GM10248 (cell line): Measurements from ENCODE around the gene RMC1.
"Not testable (repeated sequence)": the region's sequence is repeated elsewhere in the genome, so short reads cannot be mapped to it uniquely, and the experiment has no call there.

Experiments
- CTCF ChIA-PET: fragments of 300-600 bp; sonication (Branson Sonifier 250); formaldehyde crosslinking; extraction: SDS; loops from one replicate; lab custom pipeline; 2021; ENCODE audit warnings: antibody characterized with exemption; lab: Yijun Ruan, JAX
- POLR2A ChIA-PET: fragments of 350-650 bp; sonication (Branson Sonifier 250); formaldehyde crosslinking; extraction: SDS; loops from one replicate; lab custom pipeline; 2020; ENCODE audit warnings: antibody characterized with exemption; lab: Yijun Ruan, JAX
- DNase-seq: peaks from one replicate; pipeline ENCODE4 v3.0.0; 2012; ENCODE audit errors: extremely low spot score
- CTCF ChIP-seq: IDR thresholded peaks from 2 replicates; pipeline ENCODE4 v1.5.1; 2012; ENCODE audit warnings: mild to moderate bottlenecking, low read depth; ENCODE audit errors: extremely low read depth, missing control alignments, control extremely low read depth

Gene RMC1

DNA sequence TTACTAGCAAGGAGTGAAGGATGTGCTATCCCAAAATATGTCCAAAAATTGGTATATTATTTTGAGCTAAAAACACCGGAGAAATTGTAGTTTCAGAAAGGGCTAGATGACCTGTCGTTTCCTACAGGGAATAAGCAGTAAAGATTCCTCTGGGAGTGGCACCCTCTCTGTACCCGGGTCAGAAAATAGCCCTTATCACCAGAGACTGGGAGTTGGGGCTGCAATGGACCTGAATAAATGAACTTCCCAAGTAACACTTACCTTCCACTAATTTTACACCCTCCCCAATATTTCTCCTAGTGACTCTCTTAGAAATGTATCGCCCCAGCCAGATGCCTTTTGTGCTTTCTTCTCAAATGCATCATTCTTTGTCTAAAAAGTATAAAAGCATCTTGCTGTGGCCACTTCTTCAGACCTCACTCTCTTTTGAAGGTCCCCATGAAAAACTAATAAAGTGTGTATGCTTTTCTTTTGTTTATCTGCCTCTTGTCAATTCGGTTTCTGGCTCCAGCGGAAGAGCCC, 734 bp upstream of the RMC1 start:
- ChIA-PET POLR2A (interaction anchor here (0.6 kb wide), 1 partner anchor 20 kb away, joined by 3 read pairs; no protein-coding TSS in a partner anchor), CTCF (interaction anchor here (1.2 to 14.2 kb wide), 3 partner anchors 14 to 45 kb away, joined by 3 to 178 read pairs (median 46); no protein-coding TSS in a partner anchor)
- no peak for DNase-seq
- no peak for TF ChIP-seq CTCF

DNA sequence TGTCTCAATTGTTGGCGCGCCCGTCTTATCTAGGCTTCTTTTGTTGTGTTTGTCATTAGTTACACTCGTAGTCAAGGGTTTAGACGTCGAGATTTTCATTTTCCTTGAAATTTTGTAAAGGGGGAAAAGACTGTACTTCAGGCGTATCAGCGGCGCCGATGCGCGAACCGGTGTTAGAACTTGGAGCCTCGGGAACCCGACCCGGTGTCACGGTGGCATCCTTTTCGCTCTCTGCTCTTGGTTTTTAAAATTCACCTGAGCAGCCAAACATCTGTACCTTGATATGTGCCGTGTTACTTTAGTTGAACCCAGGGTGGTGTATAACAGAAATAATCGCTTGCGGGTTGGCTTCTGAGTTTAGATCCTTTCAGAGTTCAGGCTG, 643 bp downstream of the RMC1 start:
- DNase-seq, result no peak
- ChIA-PET CTCF (interaction anchor here (1.7 to 14.2 kb wide), 3 partner anchors 12 to 36 kb away, joined by 6 to 178 read pairs (median 46); no protein-coding TSS in a partner anchor), POLR2A (no interaction called here)
- TF ChIP-seq CTCF, result no peak

DNA sequence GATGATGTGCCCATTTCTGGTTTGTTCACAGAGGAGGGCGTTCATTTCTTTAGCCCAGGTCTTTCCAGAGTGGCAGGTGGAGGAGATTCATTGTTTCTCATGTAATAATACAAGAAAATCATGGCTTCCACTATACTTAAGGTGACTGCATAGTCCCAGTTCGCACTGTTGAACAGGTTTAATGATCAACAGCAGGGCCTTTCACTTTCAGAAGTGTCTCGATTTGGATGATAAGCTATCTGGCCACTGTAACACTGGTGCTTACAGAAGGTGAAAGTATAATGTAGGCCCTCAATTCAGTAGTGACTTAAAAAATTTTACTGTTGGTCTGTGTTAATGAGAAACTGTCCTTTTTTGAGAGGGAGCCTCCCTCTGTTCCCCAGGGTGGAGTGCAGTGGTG, 1.4 kb downstream of the RMC1 start:
- DNase-seq, result peak; percentile 74

GRCh38 chr18:23506393-23506792, 3.1 kb downstream of the RMC1 start:
- CTCF ChIA-PET, result interaction anchor here (1.3 to 14.2 kb wide), 3 partner anchors 10 to 23 kb away, joined by 6 to 178 read pairs (median 46); no protein-coding TSS in a partner anchor
- POLR2A ChIA-PET, result no interaction called here
- TF ChIP-seq CTCF, result no peak
- no peak for DNase-seq

More for the DNA sequence above, 1.4 kb downstream of the RMC1 start:
- no peak for TF ChIP-seq CTCF
- POLR2A ChIA-PET, result interaction anchor here (0.6 to 0.9 kb wide), 2 partner anchors 18 to 28 kb away, joined by 3 to 6 read pairs; no protein-coding TSS in a partner anchor
- CTCF ChIA-PET, result interaction anchor here (0.8 to 14.2 kb wide), 8 partner anchors 9 to 81 kb away, joined by 3 to 178 read pairs (median 6); partner anchors contain the start of genes NPC1 and RIOK3

DNA sequence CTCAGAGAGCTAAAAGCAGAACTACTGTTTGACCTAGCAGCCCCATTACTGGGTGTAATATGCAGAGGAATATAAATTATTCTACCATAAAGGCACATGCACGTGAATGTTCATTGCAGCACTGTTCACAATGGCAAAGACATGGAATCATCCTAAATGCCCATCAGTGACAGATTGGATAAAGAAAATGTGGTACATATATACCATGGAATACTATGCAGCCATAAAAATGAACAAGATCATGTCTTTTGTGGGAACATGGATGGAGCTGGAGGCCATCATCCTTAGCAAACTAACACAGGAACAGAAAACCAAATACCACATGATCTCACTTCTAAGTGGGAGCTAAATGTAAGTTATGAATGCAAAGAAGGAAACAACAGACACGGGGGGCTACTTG, 7.6 kb downstream of the RMC1 start:
- DNase-seq, POLR2A ChIA-PET: not testable (repeated sequence)
- CTCF ChIA-PET, result interaction anchor here (0.8 to 1.7 kb wide), 2 partner anchors 11 to 12 kb away, joined by 4 to 6 read pairs; no protein-coding TSS in a partner anchor

GRCh38 chr18:23512216-23512615, 8.9 kb downstream of the RMC1 start:
- POLR2A ChIA-PET, DNase-seq: not testable (repeated sequence)
- CTCF ChIA-PET, result interaction anchor here (1.0 to 1.3 kb wide), 3 partner anchors 10 to 14 kb away, joined by 3 to 5 read pairs (median 3); no protein-coding TSS in a partner anchor

GRCh38 chr18:23512641-23513040, 9.3 kb downstream of the RMC1 start:
- TF ChIP-seq CTCF, result no peak
- ChIA-PET CTCF (interaction anchor here (1.0 to 1.3 kb wide), 3 partner anchors 10 to 14 kb away, joined by 3 to 5 read pairs (median 3); no protein-coding TSS in a partner anchor), POLR2A (no interaction called here)
- no peak for DNase-seq
